DMS 273 treated with DMSO at 0.1 percent for 48 hours (cell line): ENCODE results near the gene SETX.

Experiments used
- DNase-seq: peaks from one replicate; lab custom pipeline; 2025; lab: John Stamatoyannopoulos, UW

Gene SETX

DNA sequence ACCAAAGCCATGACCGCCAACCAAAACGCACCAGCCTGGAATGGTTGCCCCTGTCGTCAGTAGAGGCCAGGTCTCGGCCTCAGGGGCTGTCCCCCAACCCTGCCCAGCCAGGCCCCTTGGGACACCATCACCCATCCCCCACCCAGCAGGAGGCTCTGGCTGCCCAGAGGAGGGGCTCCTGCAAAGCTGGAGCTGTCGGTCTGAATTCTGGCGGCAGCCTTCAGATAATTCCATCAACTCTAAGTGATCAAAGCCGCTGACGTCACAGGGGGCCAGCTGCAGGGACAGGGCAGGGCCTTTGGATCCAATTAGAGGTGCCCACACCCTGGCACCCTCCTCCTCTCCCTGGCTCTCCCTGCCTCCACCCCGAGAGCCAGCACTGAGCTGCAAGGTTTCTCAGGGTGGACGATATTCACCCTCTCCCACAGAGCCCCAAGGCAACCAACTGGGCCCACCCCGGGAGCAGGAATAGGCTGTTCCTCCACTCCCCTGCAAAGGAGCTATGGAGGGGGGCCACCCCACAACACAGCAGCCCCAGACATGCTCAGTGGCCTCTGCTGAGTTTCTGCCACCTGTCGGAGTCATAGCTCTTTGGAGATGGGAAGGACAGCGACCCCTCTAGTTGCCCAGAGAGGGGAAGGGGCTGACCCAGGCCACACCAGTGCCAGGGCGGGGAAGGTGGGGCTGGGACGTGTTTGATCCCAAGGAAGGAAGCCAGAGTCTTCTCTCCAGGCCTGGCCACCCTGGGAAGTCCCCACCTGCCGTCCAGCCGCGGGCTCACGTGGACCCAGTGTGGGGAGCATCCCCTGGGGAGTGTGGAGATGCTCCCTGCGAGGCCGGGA, 114.6 kb downstream of the SETX start:
- DNase-seq, result no peak

DNA sequence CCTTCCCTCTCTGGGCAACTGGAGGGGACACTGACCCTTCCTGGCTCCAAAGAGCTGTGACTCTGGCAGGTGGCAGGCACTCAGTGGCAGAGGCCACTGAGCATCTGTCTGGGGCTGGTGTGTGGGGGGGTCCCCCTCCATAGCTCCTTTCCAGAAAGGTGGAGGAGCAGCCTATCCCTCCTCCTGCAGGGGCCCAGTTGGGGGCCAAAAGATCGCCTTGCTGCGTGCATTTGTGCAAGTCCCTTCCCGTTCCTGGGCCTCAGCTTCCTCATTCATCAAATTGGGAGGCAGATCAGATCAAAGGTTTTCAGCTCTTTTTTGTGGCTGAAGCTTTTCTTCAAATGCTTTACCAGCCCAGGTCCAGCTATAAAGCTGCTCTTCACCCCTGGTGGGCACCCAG, 115.3 kb downstream of the SETX start:
- DNase-seq, result no peak

DNA sequence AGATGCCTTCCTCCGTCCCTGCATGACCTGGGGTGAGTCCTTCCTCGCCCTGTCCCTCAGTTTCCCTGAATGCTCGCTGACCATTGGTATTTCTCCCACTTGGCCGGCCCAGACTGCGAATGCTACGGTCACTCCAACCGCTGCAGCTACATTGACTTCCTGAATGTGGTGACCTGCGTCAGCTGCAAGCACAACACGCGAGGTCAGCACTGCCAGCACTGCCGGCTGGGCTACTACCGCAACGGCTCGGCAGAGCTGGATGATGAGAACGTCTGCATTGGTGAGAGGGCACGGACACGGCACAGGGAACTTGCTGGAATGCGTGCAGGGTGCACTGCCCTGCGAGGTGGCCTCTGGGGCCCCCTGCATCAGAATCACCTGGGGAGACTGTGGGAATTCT, 115.8 kb downstream of the SETX start:
- DNase-seq, result no peak

DNA sequence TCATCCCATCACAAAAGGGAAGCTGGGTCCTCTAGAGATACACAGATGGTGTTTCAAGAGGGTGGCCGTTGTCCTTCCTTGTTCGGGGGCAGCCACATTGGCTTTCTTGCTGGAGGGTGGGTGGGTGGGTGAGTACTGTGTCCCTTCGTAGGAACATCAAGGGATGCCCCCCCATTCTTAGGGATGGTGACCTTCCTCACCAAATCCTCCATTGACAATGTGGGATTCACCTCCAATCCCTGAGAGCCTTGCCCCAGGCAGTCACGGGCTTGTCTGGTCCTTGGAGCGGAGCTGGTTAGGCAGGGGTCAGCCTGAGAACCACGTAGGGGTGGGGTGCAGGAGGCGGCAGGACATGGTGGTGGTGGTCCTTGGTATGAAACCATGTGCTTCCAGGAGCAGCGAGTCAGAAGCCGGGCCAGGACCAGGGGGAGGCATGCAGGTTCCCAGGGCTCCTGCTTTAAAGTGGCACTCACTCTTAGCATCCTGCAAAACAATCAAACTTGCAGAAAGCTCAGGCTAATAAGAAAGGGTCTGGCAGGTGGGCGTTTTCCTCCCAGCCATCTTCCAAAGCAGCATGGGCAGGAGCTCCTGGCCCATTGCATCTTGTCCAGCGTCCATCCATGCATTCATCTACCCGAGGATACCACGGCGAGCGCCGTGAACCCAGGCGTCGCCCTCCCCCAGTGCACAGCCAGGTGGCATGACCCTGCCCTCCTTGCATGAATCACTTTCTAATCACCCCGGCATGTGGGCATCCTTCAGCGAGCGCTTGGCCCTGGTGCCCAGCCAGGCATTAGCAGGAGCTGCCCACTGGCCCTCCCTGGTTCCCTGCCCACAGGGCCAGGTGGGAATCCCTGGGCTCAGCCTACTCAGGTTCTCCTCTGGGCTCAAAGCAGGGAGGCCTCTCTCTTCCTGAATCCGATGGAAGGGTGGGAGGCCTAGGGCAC, 116.5 kb downstream of the SETX start:
- DNase-seq, result no peak

DNA sequence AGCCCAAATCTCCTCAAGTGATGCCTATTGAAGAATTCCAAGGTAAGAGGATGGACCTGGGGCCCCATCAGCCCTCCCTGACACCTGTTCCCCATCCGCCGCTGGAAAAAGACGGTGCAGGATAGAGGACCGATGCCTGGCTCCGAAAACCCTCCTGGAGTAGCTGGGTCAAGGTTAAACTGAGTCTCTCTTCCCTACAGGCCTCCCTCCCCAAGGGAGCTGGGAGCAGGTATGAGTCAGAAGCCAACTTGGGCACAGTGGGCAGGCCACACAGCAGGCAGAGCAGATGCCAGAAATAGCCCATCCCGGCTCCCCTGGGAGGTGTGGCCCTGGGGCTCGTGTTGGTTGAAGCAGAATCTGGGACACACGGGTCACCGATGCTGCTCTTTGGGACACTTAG, 117.3 kb downstream of the SETX start:
- no peak for DNase-seq

DNA sequence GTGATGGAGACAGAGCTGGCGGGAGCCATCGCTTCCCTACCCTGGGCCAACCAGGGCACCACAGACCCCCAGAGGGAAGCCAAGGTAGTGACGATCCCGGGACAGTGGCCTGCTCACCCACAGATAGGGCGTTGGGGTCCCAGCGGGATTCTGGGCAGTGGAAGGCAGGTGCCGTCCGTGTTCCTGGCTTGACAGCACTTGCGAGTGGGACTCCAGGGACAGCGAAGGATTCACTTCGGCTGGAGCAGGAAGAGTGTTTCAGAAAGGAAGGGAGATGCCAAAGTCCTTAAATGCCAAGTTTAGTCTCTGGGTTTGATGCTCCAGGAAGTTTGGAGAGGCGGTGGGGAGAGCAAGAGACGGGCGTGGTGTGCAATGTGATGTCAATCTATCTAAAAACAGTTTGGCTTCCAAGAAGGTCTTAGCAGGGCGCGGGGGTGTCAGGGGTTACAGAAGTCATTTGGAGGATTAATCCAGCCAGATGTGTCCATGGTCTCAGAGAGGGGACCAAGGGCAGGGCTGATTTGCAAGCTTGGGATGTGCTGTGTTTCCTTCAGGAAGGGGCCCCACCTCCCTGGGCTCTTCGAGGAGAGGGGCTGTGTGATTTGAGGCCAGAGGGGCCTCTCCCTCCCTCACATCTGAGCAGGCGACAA, 118.0 kb downstream of the SETX start:
- no peak for DNase-seq

DNA sequence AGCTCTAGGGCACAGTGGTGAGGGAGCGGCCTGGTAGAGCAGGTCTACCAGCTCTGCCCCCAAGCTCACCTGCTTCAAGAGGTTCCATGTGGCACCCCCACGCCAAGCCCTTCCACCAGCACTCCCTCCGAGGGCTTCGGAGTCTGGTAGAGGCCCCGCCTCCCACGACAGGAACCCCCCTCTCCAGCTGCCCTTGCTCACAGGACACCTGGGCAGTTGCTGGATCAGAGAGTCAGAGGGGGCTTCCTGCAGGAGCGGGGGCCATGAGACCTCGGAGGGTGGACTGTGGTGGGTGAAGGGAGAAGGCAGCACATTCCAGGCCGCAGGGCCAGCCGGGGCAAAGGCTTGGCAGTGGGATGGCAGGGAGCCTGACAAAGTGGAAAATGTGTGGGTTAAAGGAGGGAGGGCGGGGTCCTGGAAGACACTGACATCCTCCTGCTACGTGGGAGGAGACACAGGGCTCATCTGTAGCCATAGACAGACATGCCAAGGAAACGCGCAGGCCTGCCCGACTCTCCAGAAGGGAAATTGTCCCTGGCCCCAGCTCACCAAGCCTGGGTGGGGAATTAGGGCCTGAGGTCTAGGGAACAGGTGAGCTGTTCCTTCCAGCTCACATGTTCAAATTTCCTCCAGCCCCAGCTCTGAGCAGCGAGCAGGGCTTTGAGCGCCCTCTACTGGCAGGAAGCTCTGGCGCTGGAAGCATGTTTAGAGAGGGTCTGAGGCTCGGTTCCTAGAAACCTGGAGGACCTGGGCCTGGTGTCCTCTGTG, 118.7 kb downstream of the SETX start:
- DNase-seq, result no peak

DNA sequence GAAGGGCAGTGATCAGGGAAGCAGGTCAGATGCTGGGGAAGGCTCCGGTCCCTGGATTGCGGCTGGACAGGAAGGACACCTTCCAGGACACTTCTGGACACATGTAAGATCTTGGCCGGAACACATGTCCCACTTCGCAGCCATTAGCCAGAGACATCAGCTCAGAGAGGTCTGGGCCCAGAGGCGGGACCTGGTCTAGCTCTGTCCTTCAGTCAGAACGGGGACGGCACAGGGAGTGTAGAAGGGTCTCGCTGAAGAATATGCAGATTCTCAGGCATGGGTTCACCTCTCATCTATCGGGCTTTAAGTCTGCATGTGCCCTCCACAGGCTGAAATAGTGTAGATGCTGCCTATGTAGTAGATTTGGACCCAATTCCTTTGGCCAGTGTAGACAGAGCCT, 119.7 kb downstream of the SETX start:
- no peak for DNase-seq

DNA sequence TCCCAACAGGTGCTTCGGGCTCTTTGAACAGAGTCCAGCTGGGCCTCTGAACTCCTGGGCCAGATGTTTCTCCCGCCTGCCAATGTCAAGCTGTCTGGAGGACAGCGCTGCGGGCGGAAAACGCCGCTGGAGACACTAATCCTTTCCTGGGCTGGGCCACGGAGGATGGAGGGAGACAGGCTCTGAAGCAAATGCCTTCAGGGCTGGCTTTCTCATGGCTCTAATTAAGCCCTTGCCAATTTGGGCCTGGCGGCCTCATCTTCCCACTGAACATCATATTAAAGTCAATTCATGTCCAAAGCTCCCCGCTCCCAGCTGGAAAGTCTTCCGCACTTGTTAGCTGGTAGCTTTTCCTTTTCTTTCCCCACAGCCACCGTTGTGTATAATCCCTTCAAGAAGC, 120.3 kb downstream of the SETX start:
- DNase-seq, result no peak

DNA sequence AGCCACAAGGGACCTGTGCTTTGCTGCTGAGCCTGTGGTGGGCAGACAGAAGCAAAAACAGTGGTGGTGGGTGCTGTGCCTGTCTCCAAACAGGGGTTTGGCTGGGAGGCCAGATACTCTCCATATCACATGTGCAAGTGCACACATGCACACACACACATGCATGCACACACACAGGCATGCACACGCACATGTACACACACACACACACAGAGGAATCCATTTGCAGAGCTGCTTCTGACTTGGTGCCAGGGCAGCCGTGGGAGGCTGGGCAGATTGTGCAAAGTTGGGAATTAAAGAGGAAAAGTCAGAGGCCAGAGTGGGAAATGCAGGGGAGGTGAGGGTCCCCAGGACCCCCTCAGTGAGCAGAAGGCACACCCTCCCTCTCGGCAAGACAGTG, 121.6 kb downstream of the SETX start:
- DNase-seq, result no peak

DNA sequence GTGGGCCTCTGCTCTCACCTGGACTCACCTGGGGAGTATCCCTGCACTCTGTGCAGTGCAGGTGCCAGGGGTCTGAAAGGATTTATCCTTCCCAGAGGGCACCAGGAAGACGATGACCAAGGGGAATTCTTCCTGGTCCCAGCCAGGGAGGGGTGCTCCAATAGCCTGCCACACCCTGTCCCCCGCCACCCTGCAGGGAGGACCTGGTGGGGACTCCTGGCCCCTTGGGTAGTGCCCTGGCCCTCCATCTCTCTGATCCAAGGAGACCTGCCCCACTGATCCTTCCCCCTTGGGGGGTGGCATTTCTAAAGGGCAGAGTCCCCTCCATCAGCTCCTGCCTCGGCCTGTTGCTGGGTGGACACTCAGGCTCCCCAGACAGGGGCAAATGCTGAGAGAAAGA, 122.3 kb downstream of the SETX start:
- DNase-seq, result no peak

DNA sequence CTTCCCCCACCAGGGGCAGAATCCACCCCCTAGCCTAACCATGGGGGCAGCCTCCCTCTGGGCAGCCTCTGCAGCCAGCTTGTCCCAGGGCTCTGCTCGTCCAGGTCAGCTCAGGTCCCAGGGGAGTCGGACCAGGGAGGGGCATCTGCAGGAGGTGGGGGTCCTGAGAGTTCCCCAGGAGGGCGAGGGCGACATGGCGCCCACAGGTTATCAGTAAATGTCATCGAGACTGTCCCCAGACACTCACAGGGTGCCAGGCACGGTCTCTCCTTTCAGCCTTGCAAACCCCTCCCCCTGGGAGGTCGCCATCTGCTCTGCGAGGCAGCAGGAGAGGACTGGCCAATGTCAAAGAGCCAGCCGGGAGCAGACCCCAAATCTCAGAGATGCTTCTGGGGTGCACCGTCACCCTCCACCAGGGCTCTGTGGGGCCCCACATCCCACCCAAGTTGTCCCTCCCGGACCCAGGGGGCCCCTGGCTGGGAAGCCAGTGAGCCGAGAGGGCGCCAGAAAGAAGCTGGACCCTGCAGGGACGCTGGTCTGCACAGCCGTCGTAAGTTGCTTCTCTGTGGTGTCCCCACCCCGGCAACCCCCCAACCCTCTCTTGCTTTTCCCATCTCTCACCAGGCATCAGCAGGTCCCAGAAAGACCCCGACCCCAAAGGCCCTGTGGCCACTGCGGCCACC, 123.6 kb downstream of the SETX start:
- DNase-seq, result no peak

DNA sequence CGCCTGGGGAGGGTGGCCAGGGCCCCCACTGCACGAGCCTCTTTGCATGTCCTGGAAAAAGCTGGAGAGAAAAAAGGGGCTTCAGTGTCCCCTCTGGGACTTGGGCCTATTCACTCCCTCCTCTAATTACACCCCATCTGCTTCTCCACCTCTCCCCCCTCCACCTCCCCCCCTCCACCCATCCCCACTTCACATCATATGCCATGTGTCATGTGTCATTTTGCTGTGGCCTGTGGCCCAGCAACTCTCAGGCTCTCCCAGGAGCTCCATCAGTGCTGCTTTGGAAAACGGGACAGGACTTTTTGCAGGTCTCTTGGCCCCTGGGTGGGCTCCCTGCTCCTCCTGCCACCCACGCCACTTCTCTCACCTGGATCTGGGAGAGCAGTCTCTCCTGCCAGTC, 124.2 kb downstream of the SETX start:
- DNase-seq, result no peak

DNA sequence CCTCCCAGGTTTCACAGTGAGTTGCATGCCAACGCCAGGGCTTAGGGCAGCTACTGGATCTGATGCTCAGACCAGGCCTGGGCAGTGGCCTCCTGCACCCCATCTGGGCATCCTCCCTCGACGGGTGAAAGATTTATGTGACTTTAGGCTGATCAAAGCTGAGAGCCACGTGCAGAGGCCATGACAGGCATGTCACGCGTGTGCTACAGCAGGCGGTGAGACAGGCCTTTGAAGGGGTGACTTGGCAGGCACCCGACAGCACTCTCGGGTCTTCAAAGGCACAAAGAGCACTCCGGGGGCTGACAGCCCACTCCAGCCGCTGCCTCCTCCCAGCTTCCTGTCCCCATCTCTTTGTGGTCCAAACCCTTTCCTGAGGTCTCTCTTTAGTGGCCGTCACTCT, 126.7 kb downstream of the SETX start:
- no peak for DNase-seq

DNA sequence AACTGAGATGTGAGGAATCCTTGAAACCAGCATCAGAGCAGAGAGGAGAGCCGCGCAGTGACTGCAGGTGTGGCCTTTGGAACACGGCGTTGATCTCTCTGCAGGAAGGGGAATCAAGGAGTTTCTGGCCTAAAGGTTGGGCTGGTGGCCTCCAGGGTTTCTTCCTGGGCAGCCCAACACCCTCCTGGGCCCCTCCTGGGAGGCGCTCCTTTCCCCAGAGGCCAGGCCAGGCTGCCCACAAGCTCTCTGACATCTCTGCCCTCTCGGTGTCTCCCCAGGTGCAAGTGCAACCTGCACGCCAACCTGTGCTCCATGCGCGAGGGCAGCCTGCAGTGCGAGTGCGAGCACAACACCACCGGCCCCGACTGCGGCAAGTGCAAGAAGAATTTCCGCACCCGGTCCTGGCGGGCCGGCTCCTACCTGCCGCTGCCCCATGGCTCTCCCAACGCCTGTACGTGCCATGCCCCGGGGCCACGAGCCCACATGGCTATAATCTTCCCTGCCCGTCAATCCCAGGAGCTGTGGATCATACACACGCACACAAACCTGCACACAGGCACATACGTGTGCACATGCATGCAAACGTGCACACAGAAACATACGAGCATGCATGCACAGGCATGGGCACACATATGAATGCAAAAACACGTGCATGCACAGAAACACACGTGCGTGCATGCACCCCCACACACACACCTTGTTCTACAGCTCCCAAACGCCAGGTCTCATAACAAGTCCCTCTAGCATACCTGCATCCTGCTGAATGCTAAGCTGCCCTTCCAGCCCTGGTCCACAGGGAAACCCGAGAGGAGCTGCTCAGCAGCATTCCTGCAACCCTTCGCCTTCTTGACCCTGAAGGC, 128.0 kb downstream of the SETX start:
- no peak for DNase-seq

DNA sequence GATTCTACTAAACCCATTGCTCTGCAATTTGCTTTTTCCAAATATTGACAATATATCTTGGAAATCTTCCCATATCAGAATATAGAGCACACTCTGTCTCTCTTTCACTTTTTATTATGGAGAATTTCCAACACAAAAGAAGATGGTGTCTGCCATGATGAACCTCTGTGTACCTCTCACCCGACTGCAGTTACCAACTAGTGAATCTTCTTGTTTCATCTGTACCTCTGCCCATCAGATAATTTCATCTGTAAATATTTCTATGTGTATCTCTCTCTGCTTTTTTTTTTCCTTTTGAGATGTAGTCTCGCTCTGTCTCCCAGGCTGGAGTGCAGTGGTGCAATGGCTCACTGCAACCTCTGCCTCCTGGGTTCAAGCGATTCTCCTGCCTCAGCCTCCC, 130.1 kb downstream of the SETX start:
- DNase-seq, result no peak

DNA sequence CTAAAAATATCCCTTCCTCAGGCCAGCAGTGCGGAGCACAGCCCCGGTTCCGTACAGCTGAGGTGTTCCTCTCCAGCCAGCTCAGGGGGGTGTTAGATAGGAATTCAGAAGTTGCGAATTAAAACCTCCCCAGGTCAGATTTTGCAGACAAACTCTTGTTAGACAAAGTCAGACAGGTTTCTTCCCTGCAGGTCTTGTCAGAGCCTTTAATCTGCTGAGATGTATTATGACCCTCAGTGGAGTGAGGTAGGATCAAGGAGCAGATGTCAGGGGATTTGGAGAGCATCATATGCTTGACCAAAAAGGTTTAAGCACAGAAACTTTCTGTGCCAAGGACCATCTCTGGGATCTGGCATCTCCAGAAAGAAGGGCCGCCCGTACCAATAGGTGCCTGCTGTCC, 132.8 kb downstream of the SETX start:
- no peak for DNase-seq

DNA sequence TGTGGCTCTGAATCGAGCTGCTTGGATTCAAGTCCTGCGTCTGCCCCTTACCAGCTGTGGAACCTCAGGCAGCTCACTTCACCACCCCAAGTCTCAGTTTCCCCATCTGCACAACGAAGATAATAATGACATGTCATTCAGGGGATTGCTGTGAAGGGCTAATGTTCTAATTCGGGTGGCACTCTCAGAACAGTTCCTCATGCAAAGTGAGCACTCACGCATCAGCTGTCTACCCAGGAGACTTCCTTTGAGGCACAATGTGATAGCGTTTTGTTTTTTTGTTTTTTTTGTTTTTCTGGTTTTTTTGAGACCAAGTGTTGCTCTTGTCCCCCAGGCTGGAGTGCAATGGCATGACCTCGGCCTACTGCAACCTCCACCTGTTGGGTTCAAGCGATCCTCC, 136.6 kb downstream of the SETX start:
- no peak for DNase-seq

DNA sequence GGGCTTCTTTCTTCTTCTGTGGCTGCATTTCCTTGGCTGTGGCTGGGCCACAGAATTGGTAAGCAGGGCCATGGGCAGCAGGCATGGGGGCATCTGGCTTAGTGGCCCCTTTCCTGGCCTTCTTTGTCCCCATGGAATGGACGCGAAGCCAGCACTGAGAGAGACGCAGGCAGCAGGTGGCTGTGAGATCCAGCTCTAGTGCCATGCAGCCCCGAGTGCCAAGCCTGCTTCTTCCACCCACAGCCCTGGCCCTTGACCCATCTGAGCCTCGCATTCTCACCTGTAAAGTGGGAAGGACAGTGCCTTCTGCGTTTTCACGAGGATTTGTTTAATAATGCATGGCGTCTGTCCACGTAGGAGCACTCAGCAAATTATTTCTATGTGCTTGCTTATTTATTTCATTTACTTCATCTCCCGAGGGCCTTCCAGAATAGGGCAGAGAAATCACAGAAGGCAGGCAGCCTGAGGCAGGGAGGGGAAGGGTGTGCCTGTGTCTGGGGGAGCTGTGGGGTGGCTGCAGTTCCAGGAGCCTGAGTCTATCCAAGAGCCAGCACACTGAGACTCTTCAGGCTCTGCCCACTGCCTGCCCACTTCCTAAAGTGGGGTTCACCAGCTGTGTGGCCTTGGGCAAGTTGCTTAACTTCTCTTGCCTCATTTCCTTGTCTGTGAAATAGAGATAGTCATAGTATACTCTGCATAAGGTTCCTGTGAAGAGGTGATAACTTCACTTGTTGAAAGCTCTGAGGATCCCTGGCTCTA, 137.7 kb downstream of the SETX start:
- DNase-seq, result no peak
